Stimulated activated CD8-positive, alpha-beta memory T cell treated with anti-CD3 and anti-CD28 coated beads, Interleukin-15, amount 100 ng/mL, for 1 hour (primary cell): ENCODE results near the gene HSD17B3.
"Not testable (repeated sequence)": the region's sequence is repeated elsewhere in the genome, so short reads cannot be mapped to it uniquely, and the experiment has no call there.

Source experiments
- DNase-seq: peaks from one replicate; pipeline ENCODE4 v3.0.0-alpha.2; 2020; ENCODE audit warnings: low read depth

HSD17B3 gene

GRCh38 chr9:96236337-96236736 lies 65.6 kb downstream of the HSD17B3 start:
- not testable (repeated sequence) for DNase-seq

DNA sequence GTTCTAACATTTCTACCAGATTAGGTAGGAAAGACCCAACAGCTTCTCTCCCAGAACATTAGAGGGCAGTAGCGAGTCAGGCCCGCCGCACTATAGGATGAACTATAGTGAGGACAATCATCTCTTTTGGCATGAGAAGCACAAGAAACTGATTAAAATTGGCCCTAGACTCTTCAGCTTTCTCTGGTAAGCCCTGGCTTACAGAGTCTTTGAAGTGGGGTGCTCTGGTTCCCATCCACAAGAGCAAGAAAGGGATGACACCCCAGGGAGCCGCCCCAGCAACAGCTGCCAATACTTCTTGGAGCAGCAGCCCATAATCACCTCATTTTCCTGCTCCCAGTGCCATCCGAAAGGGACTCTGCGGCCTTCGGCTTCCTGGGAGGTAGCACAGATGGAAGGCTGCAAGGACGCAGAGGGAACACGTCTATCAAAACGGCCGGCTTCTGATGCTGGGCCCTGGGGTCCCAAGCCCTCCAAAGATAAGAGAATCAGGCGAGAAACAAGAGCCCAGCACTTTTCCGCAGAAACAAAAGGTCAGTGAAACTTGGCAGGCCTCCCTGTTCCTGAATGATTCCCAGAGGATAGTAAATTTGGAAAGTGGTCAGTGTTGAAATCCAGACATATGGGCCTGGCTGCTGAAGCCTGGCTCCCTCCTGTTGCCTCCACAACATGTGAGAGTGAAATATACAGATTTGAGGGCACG lies 69.3 kb downstream of the HSD17B3 start:
- DNase-seq: no peak

GRCh38 chr9:96232164-96232538 lies 69.8 kb downstream of the HSD17B3 start:
- DNase-seq: no peak

- DNase-seq: no peak
These were observed 72.0 kb downstream of the HSD17B3 start for GRCh38 chr9:96230002-96230401.

DNA sequence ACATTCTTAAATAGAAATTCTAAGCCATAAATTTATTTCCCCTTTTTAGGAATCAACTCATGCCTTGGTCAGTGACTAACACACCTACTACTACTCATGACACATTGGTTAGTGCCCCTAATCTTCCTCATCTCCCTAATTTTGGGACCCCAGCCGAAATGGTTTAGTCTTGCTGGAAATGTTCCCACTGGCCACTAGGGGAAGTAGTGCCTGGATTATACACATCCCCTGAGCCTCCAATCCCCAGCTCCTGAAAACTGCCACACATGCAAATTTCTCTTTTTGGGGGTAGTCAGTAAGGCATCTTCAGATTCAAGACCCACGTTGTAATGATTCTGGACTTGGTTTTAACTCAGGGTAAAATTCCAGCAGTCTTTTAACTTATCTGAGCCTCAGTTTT lies 79.8 kb downstream of the HSD17B3 start:
- DNase-seq: no peak

GRCh38 chr9:96219900-96220257 lies 82.1 kb downstream of the HSD17B3 start:
- no peak for DNase-seq

DNA sequence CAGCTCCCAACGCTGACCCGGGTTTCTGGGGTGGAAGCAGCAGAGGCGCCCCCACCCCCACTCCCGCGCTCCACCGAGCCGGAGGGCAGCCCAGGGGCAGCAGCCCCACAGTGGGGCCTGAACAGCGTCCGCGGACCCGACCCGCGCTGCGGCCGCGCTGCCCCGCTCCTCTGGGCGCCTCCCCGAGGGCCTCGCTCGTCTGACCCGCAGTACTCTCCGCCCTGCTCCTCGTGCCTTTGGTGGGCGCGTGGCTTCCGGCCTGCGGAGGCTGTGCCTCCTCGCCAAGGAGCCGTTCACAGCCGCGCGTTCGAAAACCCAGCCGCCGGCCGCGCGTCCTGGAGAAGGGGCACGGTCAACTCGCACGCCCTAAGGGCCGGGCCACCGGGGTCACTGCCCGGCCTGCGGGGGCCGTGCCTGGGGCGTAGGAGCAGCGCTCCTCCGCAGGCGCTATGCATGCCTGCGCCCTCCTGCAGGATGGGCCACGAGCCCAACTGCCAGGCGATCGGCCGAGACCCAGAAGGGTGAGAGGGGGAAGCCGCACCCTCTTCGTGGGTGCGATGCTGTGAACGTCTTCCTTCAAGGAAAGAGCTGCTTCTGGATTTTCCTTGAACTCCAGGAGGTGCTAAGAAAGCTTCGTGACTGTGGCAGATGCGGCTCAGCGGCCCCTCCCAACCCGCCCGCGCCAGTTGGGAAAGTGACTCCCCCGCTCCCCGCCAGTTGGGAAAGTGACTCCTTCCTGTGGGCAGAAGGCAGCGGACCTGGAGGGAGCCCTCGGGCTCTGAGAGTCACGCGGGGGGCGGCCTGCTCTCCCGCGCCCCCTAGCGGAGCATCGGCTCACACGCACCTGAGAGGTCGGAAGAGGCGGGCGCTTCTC lies 82.7 kb downstream of the HSD17B3 start:
- no peak for DNase-seq

DNA sequence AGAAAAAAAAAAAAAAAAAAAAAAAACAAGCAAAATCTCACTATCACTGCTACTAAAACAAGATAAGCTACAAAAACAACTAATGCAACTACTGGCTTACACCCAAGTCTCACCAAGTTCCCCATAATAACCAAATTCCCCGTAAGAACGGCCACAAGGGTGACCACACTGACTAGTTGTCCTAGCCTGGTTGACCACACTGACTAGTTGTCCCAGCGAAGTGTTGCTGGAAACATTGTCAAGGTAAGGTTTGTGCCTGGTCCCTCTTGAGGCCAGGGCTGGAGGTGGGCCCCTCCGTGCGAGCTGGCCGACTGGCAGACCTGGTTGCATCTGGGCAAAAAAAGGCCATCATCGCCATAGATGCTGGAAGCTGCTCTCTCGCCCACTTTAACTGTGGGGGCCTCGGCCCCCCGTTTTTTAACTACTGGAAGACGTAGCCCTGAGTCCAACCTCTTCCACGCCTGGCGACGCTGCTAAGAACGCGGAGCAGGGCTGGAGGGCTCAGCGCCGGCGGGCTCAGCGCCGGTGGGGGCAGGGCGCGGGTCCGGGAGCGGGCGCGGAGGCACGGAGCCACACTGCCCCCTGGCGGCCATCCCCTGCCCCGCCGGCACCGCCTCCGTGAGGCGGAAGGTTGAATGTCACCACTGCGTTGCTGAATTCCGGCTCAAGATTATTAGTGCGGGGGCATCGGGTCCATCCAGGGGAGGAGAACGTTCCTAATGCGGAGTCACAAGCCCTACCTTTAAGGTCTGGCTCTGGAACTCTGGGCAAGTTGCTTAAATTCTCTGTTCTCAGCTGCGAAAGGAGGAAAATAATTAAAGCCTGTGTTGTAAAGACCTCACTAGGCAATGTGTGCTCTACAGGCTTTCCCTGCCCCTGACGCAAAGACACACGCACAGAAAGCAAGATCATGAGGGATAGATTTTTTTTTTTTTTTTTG lies 84.0 kb downstream of the HSD17B3 start:
- DNase-seq: peak; percentile 62

GRCh38 chr9:96217294-96217707 lies 84.7 kb downstream of the HSD17B3 start:
- DNase-seq: no peak

DNA sequence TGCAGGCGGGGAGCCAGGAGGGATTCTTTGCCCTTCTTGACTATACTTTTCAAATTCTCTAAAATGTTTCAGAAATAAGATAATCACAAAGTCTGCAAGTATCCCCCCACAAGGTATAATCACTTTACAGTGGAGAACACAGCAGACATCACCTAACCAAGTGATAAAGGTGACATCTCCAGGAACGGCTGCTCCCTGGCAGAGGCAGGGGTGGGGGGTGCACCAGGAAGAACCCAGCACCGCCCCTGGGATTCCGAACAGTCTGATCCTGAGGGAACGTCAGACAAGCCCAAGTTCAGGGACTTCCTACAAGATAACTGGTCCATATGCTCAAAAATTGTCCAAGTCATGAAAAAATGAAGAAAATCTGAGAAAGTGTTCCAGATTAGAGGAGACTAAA lies 85.4 kb downstream of the HSD17B3 start:
- no peak for DNase-seq

GRCh38 chr9:96215841-96216240 lies 86.1 kb downstream of the HSD17B3 start:
- no peak for DNase-seq

DNA sequence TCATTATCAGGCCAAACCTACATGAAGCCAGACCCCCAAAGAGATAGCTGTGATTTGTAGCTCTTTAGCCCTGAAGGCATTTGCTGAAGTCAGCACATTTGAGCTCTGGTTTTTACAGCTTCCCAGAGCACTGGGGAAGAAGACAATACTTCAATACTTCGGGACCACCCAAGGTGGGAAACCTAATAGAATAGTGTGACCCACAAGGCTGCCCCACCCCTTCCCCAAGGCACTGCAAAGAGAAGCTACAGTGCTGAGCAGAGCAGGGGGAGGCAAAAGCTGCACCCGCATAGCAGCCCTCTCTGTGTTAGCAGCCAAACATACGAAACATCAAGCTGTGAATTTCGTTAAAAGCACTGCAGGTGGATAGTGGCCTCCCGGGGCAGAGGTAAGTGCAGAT lies 87.3 kb downstream of the HSD17B3 start:
- DNase-seq: no peak

GRCh38 chr9:96209407-96210271 lies 92.3 kb downstream of the HSD17B3 start:
- no peak for DNase-seq

DNA sequence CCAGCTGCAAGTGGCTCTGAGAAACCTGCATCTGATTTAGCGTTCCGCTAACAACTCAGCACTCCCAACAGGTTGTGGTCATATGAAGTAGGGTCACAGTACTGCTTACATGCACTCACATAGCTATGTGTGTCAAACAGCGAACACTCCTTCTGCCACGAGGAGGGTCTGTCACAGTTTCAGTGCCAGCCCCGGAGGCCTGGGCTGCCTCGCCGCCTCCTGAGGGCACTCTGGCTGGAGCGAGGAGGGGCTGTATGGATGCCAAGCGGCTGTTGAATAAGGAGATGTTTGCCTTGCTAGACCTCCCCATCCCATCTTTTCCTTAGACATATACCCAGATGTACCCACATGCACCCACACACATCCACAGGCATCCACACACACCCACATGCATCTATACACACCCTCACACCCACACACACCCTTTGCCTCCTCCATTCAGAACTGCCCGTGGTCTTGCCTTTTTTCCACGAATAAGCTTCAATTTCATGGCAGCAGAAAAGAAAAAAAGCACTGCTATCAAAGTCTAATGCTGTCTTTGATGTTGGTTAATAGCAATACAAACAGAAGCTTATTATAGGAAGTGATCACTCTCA lies 95.7 kb downstream of the HSD17B3 start:
- no peak for DNase-seq

DNA sequence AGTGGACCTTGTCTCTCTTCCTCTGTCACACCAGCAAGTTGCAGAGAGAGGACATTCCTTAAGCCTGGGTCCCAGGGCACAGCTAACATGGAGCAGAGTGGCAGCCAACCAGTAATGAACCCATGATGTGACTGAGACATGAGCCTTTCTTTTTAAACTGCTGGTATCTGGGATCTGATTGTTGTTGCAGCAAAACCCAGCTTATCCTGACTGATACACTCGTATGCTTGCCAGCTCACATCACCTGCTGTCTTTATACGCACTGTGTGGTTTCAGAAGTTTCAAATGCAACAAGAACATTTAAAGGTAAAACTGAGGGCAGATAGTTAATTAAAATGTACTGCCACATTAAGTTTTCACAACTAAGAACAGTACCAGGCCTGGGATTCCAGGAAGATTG lies 97.1 kb downstream of the HSD17B3 start:
- no peak for DNase-seq

GRCh38 chr9:96203867-96204501 lies 98.0 kb downstream of the HSD17B3 start:
- DNase-seq: no peak

DNA sequence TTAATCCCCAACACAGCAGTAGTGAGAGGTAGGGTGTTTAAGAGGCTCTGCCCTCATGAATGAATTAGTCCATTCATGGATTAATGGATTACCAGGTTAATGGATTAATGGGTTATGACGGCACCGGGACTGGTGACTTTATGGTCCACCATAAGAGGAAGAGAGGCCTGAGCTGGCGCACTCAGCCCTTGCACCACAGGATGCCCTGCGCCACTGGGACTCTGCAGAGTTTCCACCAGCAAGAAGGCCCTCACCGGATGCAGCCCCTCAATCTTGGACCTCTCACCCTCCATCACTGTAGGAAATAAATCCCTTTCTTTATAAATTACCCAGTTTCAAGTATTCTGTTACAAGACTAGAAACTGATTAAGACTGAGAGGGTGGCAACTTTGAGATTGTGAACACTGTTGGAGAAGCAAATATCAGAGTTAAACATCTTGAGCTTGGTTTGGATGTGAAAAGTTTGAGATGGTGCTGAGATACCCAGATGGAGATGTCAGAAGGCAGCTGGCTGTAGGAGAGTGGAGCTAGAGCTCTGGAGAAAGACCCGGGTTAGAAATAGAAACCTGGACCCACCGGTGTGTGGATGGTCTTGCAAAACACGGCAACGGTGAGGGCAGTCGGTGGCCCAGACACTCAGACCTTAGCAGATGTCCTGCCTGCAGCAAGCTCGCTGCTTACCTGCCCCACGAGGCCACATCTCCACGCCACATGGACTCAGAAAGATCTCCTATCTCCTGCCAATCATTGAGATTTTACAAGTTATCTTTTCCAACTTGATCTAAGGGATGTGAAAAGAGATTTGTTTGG lies 98.8 kb downstream of the HSD17B3 start:
- no peak for DNase-seq

DNA sequence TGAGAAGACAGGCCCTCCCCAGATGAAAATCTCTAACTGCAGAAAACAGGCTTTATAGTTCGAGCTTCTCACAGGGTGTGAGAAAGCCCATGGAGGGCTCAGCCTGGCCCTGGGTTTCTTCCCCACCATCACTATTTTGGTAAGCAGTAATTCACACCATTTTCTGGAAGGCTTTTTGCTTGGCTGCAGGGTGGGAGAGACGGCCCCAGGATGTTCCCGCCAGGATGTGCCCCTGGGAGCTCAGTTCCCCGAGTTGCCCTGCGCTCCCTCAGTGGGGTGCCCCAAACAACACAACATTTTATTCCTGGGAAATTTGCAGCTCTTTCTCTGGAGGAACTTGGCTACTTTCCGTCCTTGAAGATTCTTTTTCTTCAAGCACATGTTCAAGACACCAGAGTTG lies 100.8 kb downstream of the HSD17B3 start:
- no peak for DNase-seq

GRCh38 chr9:96199006-96199405 lies 103.0 kb downstream of the HSD17B3 start:
- DNase-seq: no peak

GRCh38 chr9:96195541-96195940 lies 106.4 kb downstream of the HSD17B3 start:
- DNase-seq: no peak
